B cell (primary cell): ENCODE measurements around the gene TGM3. TPM values are rescaled to one million over a fixed set of nuclear protein-coding genes. Genes with fewer than 3 reads are reported as not detected.

Source experiments
- ATAC-seq: fragments of 200-7000 bp; cut with Tn5 transposase; one replicate; pipeline ENCODE4 v1.10.0; 2021; ENCODE audit warnings: low read depth, mild to moderate bottlenecking, moderate number of reproducible peaks, moderate library complexity
- CTCF ChIA-PET: fragments of 350-600 bp; sonication (Branson Sonifier 250); formaldehyde crosslinking; loops from one replicate; lab custom pipeline; 2021; ENCODE audit warnings: antibody characterized with exemption, inconsistent platforms; lab: Charles Lee
- POLR2A ChIA-PET: fragments of 350-600 bp; sonication (Branson Sonifier 250); formaldehyde crosslinking; loops from one replicate; lab custom pipeline; 2021; ENCODE audit warnings: antibody characterized with exemption; lab: Charles Lee
- DNase-seq: peaks from one replicate; pipeline ENCODE4 v3.0.0; 2013
- H2AFZ ChIP-seq: 2 replicates; pipeline ENCODE4 v1.6.1; 2012; ENCODE audit warnings: mild to moderate bottlenecking, low read depth, low read length; ENCODE audit not compliant: insufficient read depth, poor library complexity, severe bottlenecking
- H3K27ac ChIP-seq, 2 donors: 1 replicate in 1 of 2; 2 replicates in 1 of 2; pipeline ENCODE4 v1.5.1; 2012 to 2013; ENCODE audit warnings: low read length in 2 of 2, mild to moderate bottlenecking in 2 of 2, moderate library complexity in 1 of 2
- H3K27me3 ChIP-seq, 4 experiments: fragments of 200-600 bp in 1 of 4; sonication (generic) in 1 of 4; replicated peaks in 1 of 4; 1 replicate in 2 of 4; 2 replicates in 2 of 4; pipeline versions ENCODE4 v1.6.1 to v1.7.0; 2013 to 2016; ENCODE audit warnings: low read length in 3 of 4, mild to moderate bottlenecking in 2 of 4, mixed read lengths in 1 of 4, moderate library complexity in 1 of 4; ENCODE audit not compliant: insufficient read depth in 4 of 4, control insufficient read depth in 3 of 4; ENCODE audit errors: control extremely low read depth in 1 of 4
- H3K36me3 ChIP-seq, 2 experiments: replicated peaks in 1 of 2; 1 replicate in 1 of 2; 2 replicates in 1 of 2; pipeline versions ENCODE4 v1.6.1 to v1.7.1; 2013; ENCODE audit warnings: low read length in 1 of 2; ENCODE audit not compliant: insufficient read depth in 2 of 2, control insufficient read depth in 1 of 2; ENCODE audit errors: control extremely low read depth in 1 of 2, extremely low read depth in 1 of 2
- H3K4me1 ChIP-seq, 2 donors: fragments of 200-600 bp in 1 of 2; sonication (generic) in 1 of 2; 1 replicate in 1 of 2; 2 replicates in 1 of 2; pipeline versions ENCODE4 v1.5.1 to v1.6.1; 2013 to 2017; ENCODE audit warnings: low read length in 2 of 2; ENCODE audit not compliant: control insufficient read depth in 2 of 2, insufficient read depth in 2 of 2
- H3K4me2 ChIP-seq: replicated peaks from 2 replicates; pipeline ENCODE3; 2012; ENCODE audit warnings: mild to moderate bottlenecking, low read depth, low read length; ENCODE audit not compliant: poor library complexity, severe bottlenecking
- H3K4me3 ChIP-seq, 5 experiments: fragments of 200-600 bp in 1 of 5; sonication (generic) in 1 of 5; 1 replicate in 3 of 5; 2 replicates in 2 of 5; pipeline versions ENCODE4 v1.5.1 to v1.7.0; 2011 to 2016; ENCODE audit warnings: low read length in 4 of 5, mild to moderate bottlenecking in 4 of 5, low read depth in 2 of 5, control low read depth in 1 of 5, moderate library complexity in 1 of 5; ENCODE audit not compliant: insufficient read depth in 1 of 5; ENCODE audit errors: control extremely low read depth in 1 of 5, extremely low read depth in 1 of 5
- H3K79me2 ChIP-seq: fragments of 200-600 bp; sonication (generic); one replicate; pipeline ENCODE4 v1.6.0; 2016; ENCODE audit warnings: low read length; ENCODE audit not compliant: control insufficient read depth, insufficient read depth
- H3K9ac ChIP-seq: fragments of 200-600 bp; sonication (generic); 2 replicates; pipeline ENCODE4 v1.6.1; 2017; ENCODE audit warnings: mild to moderate bottlenecking, low read length, moderate library complexity
- H3K9me3 ChIP-seq, 3 donors: one replicate each; pipeline versions ENCODE4 v1.6.1 to v1.7.1; 2013; ENCODE audit warnings: low read length in 2 of 3; ENCODE audit not compliant: control insufficient read depth in 2 of 3, insufficient read depth in 1 of 3; ENCODE audit errors: control extremely low read depth in 1 of 3
- H4K20me1 ChIP-seq: 2 replicates; pipeline ENCODE4 v1.6.0; 2012; ENCODE audit warnings: mild to moderate bottlenecking, low read length; ENCODE audit not compliant: insufficient read depth, control insufficient read depth, poor library complexity, severe bottlenecking
- H3K27ac Mint-ChIP-seq: one replicate; pipeline ENCODE4 v1.8.0; 2021; ENCODE audit warnings: mixed read lengths
- H3K27me3 Mint-ChIP-seq: one replicate; pipeline ENCODE4 v1.8.0; 2021; ENCODE audit warnings: mixed read lengths
- H3K4me1 Mint-ChIP-seq: one replicate; pipeline ENCODE4 v1.8.0; 2021; ENCODE audit warnings: mixed read lengths
- H3K4me3 Mint-ChIP-seq: one replicate; pipeline ENCODE4 v1.8.0; 2021; ENCODE audit warnings: mixed read lengths
- H3K9me3 Mint-ChIP-seq: one replicate; pipeline ENCODE4 v1.8.0; 2022; ENCODE audit warnings: mixed read lengths; ENCODE audit not compliant: insufficient read depth
- EZH2 ChIP-seq: IDR thresholded peaks from 2 replicates; pipeline ENCODE4 v1.6.1; 2012; ENCODE audit warnings: borderline replicate concordance, low read depth, mild to moderate bottlenecking, moderate library complexity, low read length; ENCODE audit not compliant: insufficient read depth, poor library complexity, severe bottlenecking
- WGBS: methylation state at CpG from one replicate; pipeline ENCODE4 v1.1.5; 2013; ENCODE audit warnings: missing lambda C conversion rate; ENCODE audit not compliant: insufficient coverage; 5-methylcytosine and 5-hydroxymethylcytosine counted together
- intact Hi-C: fragments of 100-400 bp; cut with micrococcal nuclease; formaldehyde crosslinking; loops from one replicate; pipeline ENCODE4 v1.10.0; 2022
- polyA plus RNA-seq: library from polyadenylated mRNA; depleted of rRNA; stranded (reverse); fragments of >200 nt; gene quantifications from 2 replicates; pipeline ENCODE4 v1.2.3, GENCODE V29; 2012
- total RNA-seq, 2 donors: library from RNA; stranded (reverse); fragments of 120-200 nt in 1 of 2; gene quantifications; 1 replicate in 1 of 2; 2 replicates in 1 of 2; pipeline versions ENCODE4 v1.2.3 to v1.2.4, GENCODE V29; 2013 to 2022
- TF ChIP-seq, protein P1 (sequence below): fragments of 200-600 bp; IDR thresholded peaks from one replicate; pipeline ENCODE4 v1.8.0; 2022; ENCODE audit warnings: antibody characterized with exemption, mild to moderate bottlenecking

Gene TGM3
- total and polyA plus RNA-seq, 2 donors (not counting 1 experiment from before 2014, with no cell fraction given): not detected

DNA sequence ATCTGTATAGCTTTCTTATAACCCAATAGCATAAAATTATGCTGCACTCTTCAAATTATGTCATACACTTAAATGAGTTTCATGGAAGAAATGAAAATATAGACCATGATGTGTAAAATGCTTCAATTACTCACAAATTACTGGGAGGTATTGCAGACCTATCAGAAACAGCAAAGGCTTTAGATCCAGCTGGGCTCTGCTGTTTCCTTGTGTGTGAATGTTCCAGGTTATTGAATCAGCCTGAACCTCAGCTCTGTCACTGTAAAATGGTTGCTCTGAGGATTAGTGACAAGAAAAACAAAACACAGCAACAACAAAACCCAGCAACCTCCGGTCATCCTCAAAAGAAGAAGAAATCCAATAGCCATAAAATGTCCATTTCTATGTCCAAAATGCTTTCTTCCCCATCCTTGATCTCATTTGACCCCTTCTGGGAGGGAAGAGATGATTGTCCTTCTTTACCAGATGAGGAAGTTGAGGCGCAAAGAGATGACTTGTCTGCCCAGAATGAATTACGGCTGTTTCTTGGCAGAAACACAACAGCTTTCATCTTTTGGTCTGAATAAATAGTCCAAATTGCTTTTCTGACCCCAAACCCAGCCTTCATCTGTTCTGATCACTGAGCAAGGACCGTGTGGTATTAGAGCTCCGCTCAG lies 42.7 kb downstream of the TGM3 start:
- Histone ChIP-seq H3K4me2 (no peak overlapping the region), H3K9me3 (no peaks in the 10 kb centered on the region), H3K27me3 (peaks cover 0 to 6% (median 0%) of the 10 kb centered on the region in 4 experiments), H3K9ac (no peak overlapping the region), H2AFZ (no peak overlapping the region), H3K4me1 (no peaks in the 10 kb centered on the region), H3K27ac (no peak overlapping the region), H3K36me3 (no peaks in the 10 kb centered on the region), H3K79me2 (no peaks in the 10 kb centered on the region), H4K20me1 (no peaks in the 10 kb centered on the region), H3K4me3 (no peak overlapping the region)
- Mint-ChIP-seq H3K4me1 (no peaks in the 10 kb centered on the region), H3K27me3 (peaks cover 28% of the 10 kb centered on the region), H3K4me3 (no peak overlapping the region), H3K27ac (no peak overlapping the region), H3K9me3 (no peaks in the 10 kb centered on the region)
- DNase-seq: no peak
- ATAC-seq: no peak
- no peak for TF ChIP-seq EZH2
- TF ChIP-seq, protein P1, sequence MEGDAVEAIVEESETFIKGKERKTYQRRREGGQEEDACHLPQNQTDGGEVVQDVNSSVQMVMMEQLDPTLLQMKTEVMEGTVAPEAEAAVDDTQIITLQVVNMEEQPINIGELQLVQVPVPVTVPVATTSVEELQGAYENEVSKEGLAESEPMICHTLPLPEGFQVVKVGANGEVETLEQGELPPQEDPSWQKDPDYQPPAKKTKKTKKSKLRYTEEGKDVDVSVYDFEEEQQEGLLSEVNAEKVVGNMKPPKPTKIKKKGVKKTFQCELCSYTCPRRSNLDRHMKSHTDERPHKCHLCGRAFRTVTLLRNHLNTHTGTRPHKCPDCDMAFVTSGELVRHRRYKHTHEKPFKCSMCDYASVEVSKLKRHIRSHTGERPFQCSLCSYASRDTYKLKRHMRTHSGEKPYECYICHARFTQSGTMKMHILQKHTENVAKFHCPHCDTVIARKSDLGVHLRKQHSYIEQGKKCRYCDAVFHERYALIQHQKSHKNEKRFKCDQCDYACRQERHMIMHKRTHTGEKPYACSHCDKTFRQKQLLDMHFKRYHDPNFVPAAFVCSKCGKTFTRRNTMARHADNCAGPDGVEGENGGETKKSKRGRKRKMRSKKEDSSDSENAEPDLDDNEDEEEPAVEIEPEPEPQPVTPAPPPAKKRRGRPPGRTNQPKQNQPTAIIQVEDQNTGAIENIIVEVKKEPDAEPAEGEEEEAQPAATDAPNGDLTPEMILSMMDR: no peak
- intact Hi-C loops: no loop called here
- ChIA-PET CTCF (no interaction called here), POLR2A (no interaction called here)
- 50% methylated on average over 4 of the region's 5 CpGs for WGBS

DNA sequence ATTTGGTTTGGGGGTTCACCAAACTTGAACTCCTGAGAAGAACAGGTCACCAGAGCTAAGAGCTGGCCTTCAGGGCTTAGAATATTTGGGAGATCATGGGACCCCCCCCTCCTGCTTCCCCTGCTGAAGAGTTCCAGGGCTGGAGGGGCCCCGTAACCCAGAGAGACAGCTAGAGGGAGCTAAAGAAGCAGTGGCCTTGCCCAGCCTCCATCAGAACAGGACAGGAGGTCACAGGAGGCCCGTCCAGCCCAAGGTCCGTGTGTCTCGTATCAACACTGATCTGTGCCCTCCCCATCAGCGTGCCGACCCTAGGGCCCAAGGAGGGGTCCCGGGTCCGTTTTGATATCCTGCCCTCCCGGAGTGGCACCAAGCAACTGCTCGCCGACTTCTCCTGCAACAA lies 44.3 kb downstream of the TGM3 start:
- no peak for DNase-seq
- POLR2A ChIA-PET: no interaction called here
- H3K4me1 ChIP-seq: no peaks in the 10 kb centered on the region
- H3K79me2 ChIP-seq: no peaks in the 10 kb centered on the region
- CTCF ChIA-PET: interaction anchor here (2.2 kb wide), 1 partner anchor 133 kb away, joined by 8 read pairs; no protein-coding TSS in a partner anchor
- H3K4me2 ChIP-seq: no peak overlapping the region
- Mint-ChIP-seq H3K4me1 (no peaks in the 10 kb centered on the region), H3K9me3 (no peaks in the 10 kb centered on the region), H3K27ac (no peak overlapping the region), H3K4me3 (no peak overlapping the region), H3K27me3 (peaks cover 28% of the 10 kb centered on the region)
- H3K9ac ChIP-seq: no peak overlapping the region
- no peaks in the 10 kb centered on the region for H3K36me3 ChIP-seq
- H3K4me3 ChIP-seq: no peak overlapping the region
- H2AFZ ChIP-seq: no peak overlapping the region
- intact Hi-C loops: no loop called here
- no peaks in the 10 kb centered on the region for H4K20me1 ChIP-seq
- TF ChIP-seq EZH2: no peak
- TF ChIP-seq, protein P1: no peak
- no peak overlapping the region for H3K27ac ChIP-seq
- H3K27me3 ChIP-seq: peaks cover 0 to 6% (median 0%) of the 10 kb centered on the region in 4 experiments
- no peaks in the 10 kb centered on the region for H3K9me3 ChIP-seq
- no peak for ATAC-seq
- 93% methylated on average over 11 of the region's 11 CpGs for WGBS
